ENCODE results near the gene BRINP1.

Gene BRINP1, protein sequence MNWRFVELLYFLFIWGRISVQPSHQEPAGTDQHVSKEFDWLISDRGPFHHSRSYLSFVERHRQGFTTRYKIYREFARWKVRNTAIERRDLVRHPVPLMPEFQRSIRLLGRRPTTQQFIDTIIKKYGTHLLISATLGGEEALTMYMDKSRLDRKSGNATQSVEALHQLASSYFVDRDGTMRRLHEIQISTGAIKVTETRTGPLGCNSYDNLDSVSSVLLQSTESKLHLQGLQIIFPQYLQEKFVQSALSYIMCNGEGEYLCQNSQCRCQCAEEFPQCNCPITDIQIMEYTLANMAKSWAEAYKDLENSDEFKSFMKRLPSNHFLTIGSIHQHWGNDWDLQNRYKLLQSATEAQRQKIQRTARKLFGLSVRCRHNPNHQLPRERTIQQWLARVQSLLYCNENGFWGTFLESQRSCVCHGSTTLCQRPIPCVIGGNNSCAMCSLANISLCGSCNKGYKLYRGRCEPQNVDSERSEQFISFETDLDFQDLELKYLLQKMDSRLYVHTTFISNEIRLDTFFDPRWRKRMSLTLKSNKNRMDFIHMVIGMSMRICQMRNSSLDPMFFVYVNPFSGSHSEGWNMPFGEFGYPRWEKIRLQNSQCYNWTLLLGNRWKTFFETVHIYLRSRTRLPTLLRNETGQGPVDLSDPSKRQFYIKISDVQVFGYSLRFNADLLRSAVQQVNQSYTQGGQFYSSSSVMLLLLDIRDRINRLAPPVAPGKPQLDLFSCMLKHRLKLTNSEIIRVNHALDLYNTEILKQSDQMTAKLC

DNA sequence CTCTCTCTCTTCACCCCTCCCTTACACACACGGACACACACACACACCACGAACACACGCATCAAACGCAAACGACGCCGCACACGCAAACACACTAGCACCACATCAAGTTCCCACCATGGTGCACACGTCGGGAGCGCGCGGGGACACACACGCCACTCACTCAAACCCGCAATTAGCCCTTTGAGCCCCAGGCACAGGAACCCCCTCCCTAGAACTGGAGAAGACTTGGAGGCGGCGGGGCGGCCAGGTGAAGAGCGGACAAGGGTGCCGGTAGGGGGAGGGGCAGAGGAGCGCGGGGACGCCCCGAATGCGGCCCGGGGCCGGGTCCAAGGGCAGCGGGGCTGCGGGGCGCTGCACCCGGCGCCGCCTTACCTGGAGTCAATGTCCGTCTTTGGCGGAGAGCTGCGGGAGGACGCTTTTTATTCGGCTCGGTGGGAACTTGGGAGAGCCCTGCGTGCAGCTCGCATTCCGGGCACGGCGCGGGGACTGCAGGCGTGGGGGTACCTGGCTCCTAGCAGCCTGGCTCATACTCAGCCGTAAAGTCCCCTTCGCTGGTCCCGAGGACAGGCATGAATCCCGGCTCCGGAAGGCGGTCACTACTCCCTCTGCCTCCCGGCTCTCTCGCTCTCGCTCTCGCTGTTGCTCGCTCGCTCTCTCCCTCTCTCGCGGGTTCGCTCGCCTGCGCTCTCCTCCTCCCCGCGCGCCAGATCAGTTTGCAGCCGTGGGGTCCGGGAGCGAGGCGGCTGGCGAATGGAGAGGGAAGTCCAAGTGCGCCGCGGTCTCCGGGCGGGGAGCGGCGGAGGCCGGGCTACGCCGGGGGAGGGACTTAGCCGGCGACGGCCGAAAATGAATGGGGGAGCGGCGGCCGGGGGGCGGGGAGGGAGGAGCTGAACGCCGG lies at the start of gene BRINP1:
Gene BRINP1, minus strand, starts transcription at position 755 of the 901 bp plus-strand sequence. CDS start 56,080 bp downstream, outside the sequence.
- H3K9ac ChIP-seq (ENCODE audit: low read depth, low read length, poor library complexity, severe bottlenecking): no peak within 1 kb of the TSS
- no peaks in the 10 kb centered on the region for H3K9me3 ChIP-seq (ENCODE audit: insufficient read depth, low read depth, low read length)
- H3K36me3 ChIP-seq (ENCODE audit: insufficient read depth, low read length): no peaks in the 10 kb centered on the region
- H3K4me3 ChIP-seq (ENCODE audit: low read length, poor library complexity, severe bottlenecking): no peak within 1 kb of the TSS
- H3K9me2 ChIP-seq (replicated peaks; ENCODE audit: low read depth, low read length): no peaks in the 10 kb centered on the region
- no peaks in the 10 kb centered on the region for H3K27me3 ChIP-seq (ENCODE audit: insufficient read depth, low read length, poor library complexity, severe bottlenecking)
- H3F3A ChIP-seq (ENCODE audit: low read depth): no peaks in the 10 kb centered on the region
- H4K20me1 ChIP-seq (ENCODE audit: insufficient read depth, low read length, poor library complexity, severe bottlenecking): no peaks in the 10 kb centered on the region
- no peaks in the 10 kb centered on the region for H3K79me2 ChIP-seq (ENCODE audit: insufficient read depth, low read length)
- H3K4me1 ChIP-seq (ENCODE audit: insufficient read depth, low read length, poor library complexity, severe bottlenecking): no peaks in the 10 kb centered on the region
- no peak within 1 kb of the TSS for H3K4me2 ChIP-seq (ENCODE audit: low read depth, low read length, poor library complexity, severe bottlenecking)
- H2AFZ ChIP-seq (ENCODE audit: low read length): no peak within 1 kb of the TSS
- TF ChIP-seq, protein P1, sequence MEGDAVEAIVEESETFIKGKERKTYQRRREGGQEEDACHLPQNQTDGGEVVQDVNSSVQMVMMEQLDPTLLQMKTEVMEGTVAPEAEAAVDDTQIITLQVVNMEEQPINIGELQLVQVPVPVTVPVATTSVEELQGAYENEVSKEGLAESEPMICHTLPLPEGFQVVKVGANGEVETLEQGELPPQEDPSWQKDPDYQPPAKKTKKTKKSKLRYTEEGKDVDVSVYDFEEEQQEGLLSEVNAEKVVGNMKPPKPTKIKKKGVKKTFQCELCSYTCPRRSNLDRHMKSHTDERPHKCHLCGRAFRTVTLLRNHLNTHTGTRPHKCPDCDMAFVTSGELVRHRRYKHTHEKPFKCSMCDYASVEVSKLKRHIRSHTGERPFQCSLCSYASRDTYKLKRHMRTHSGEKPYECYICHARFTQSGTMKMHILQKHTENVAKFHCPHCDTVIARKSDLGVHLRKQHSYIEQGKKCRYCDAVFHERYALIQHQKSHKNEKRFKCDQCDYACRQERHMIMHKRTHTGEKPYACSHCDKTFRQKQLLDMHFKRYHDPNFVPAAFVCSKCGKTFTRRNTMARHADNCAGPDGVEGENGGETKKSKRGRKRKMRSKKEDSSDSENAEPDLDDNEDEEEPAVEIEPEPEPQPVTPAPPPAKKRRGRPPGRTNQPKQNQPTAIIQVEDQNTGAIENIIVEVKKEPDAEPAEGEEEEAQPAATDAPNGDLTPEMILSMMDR (conservative IDR thresholded peaks at IDR 0.05; ENCODE audit: low read length): no peak
- no peak for TF ChIP-seq EZH2phosphoT487 (IDR thresholded peaks at IDR 0.05; ENCODE audit: borderline replicate concordance)

DNA sequence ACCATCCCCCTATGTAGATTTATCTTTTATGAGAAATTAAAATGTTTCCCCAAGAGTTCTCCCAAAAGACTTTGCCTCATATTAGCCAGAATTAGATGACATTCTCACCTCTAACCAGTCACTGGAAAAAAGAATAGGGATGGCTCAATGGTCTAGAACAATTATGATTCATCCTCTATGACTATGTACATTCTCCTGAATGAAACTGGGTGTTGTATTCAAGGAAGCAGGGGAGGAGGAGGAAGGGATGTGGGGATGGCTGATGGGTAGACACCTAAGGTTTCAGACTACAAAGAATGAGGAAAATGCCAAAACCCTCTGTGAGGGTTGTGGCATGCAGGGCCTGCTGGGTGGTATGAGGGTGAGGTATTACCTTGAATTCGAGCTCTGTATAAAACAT lies 49.5 kb upstream of the BRINP1 start:
- Histone ChIP-seq H3K79me2 (ENCODE audit: insufficient read depth, low read length) (no peaks in the 10 kb centered on the region), H3K36me3 (ENCODE audit: insufficient read depth, low read length) (no peaks in the 10 kb centered on the region), H3K9me2 (replicated peaks; ENCODE audit: low read depth, low read length) (no peaks in the 10 kb centered on the region), H2AFZ (ENCODE audit: low read length) (no peak overlapping the region), H3K9me3 (ENCODE audit: insufficient read depth, low read depth, low read length) (no peaks in the 10 kb centered on the region), H3F3A (ENCODE audit: low read depth) (no peaks in the 10 kb centered on the region), H4K20me1 (ENCODE audit: insufficient read depth, low read length, poor library complexity, severe bottlenecking) (no peaks in the 10 kb centered on the region), H3K4me1 (ENCODE audit: insufficient read depth, low read length, poor library complexity, severe bottlenecking) (no peaks in the 10 kb centered on the region), H3K27me3 (ENCODE audit: insufficient read depth, low read length, poor library complexity, severe bottlenecking) (no peaks in the 10 kb centered on the region), H3K9ac (ENCODE audit: low read depth, low read length, poor library complexity, severe bottlenecking) (no peak overlapping the region), H3K4me3 (ENCODE audit: low read length, poor library complexity, severe bottlenecking) (no peak overlapping the region), H3K4me2 (ENCODE audit: low read depth, low read length, poor library complexity, severe bottlenecking) (no peak overlapping the region)
- no peak for TF ChIP-seq EZH2phosphoT487 (IDR thresholded peaks at IDR 0.05; ENCODE audit: borderline replicate concordance)
- TF ChIP-seq, protein P1 (conservative IDR thresholded peaks at IDR 0.05; ENCODE audit: low read length): no peak

DNA sequence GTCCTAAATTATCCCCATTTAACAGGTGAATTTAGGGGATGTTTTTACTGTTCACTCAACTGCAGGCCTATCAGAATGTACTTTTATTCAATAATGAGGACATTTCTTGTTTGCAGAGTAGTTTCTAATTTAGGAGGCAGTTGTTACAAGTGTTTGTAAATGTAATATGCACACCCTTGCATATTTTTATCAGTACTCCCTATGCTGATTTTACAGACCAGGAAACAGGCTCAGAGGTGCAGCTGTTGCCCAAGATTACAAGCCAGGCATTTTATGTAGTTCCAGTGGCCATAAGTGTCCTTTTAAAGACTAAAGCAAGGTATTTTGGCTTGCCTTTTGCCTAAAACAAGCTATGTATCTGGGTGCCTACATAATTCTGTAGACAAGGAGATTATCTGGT lies 47.6 kb upstream of the BRINP1 start:
- Histone ChIP-seq H3K36me3 (ENCODE audit: insufficient read depth, low read length) (no peaks in the 10 kb centered on the region), H3F3A (ENCODE audit: low read depth) (no peaks in the 10 kb centered on the region), H2AFZ (ENCODE audit: low read length) (no peak overlapping the region), H3K79me2 (ENCODE audit: insufficient read depth, low read length) (no peaks in the 10 kb centered on the region), H3K9ac (ENCODE audit: low read depth, low read length, poor library complexity, severe bottlenecking) (no peak overlapping the region), H3K9me2 (replicated peaks; ENCODE audit: low read depth, low read length) (no peaks in the 10 kb centered on the region), H3K4me2 (ENCODE audit: low read depth, low read length, poor library complexity, severe bottlenecking) (no peak overlapping the region), H4K20me1 (ENCODE audit: insufficient read depth, low read length, poor library complexity, severe bottlenecking) (no peaks in the 10 kb centered on the region), H3K4me3 (ENCODE audit: low read length, poor library complexity, severe bottlenecking) (no peak overlapping the region), H3K4me1 (ENCODE audit: insufficient read depth, low read length, poor library complexity, severe bottlenecking) (no peaks in the 10 kb centered on the region), H3K27me3 (ENCODE audit: insufficient read depth, low read length, poor library complexity, severe bottlenecking) (no peaks in the 10 kb centered on the region), H3K9me3 (ENCODE audit: insufficient read depth, low read depth, low read length) (no peaks in the 10 kb centered on the region)
- TF ChIP-seq, protein P1 (conservative IDR thresholded peaks at IDR 0.05; ENCODE audit: low read length): no peak
- no peak for TF ChIP-seq EZH2phosphoT487 (IDR thresholded peaks at IDR 0.05; ENCODE audit: borderline replicate concordance)
